HG03378 (cell line): Measurements from ENCODE around the gene HSPB2.
"Not testable (repeated sequence)": the region's sequence is repeated elsewhere in the genome, so short reads cannot be mapped to it uniquely, and the experiment has no call there.

Experiments used
- ATAC-seq: cut with Tn5 transposase; IDR thresholded peaks from one replicate; pipeline ENCODE4 v1.9.1; 2021; ENCODE audit warnings: mild to moderate bottlenecking, moderate library complexity; ENCODE audit not compliant: unreplicated experiment

HSPB2 gene

DNA sequence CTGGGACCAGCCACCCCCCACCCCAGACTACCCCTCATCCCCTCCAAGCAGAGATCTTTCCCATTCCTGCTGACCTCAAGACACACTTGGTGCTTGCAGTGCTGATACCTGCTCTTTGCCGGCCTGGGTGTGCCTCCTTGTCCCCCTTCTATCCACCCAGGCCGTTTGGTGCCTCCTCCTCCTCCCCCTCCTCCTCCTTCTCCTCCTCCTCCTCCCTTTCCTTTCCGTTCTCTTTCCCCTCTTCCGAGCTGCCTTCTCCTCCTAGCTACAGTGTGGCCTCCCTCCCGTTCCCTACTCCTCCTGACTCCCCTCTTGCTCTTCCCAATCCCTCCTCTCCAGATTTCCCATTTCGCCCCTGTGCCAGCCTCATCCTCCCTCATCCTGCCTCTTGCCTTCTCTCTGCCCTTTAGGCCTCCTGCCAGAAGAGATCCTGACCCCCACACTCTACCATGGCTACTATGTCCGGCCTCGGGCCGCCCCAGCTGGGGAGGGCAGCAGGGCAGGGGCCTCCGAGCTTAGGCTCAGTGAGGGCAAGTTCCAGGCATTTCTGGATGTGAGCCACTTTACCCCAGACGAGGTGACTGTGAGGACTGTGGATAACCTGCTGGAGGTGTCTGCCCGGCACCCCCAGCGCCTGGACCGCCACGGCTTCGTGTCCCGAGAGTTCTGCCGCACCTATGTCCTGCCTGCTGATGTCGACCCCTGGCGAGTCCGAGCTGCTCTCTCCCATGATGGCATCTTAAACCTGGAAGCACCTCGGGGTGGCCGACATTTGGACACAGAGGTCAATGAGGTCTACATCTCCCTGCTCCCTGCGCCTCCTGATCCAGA is 712 bp downstream of the HSPB2 start:
- no peak for ATAC-seq

DNA sequence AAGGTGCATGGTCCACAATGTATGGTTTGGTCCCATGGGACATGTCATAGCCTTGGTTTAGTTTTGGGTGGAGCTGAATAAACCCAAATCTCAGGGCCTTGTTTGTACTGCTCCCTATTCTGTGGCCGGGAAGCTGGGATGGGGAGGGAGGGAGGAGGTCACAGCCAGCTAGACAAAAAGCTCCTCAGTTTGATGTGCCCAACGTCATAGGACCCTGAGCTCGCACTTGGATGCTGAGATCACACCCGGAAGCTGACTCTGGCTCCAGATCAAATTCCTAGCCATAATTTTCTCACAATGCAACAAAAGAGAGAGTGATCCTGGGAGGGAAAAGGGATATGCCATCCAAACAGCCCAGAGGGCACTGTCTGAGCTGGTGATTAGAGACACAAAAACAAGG is 1.5 kb downstream of the HSPB2 start:
- no peak for ATAC-seq

DNA sequence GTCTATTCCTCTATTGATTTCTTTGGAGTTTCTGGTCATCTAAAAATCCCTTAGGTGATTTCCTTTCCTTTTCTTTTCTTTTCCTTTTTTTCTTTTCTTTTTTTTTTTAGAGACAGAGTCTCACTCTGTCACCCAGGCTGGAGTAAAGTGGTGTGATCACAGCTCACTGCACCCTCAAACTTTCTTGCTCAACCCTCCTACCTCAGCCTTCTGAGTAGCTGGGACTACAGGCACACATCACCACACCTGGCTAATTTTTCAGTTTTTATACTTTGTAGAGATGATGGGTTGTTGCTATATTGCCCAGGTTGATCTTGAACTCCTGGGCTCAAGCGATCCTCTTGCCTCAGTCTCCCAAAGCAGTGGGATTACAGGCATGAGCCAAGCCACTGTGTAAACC is 4.2 kb downstream of the HSPB2 start:
- no peak for ATAC-seq

DNA sequence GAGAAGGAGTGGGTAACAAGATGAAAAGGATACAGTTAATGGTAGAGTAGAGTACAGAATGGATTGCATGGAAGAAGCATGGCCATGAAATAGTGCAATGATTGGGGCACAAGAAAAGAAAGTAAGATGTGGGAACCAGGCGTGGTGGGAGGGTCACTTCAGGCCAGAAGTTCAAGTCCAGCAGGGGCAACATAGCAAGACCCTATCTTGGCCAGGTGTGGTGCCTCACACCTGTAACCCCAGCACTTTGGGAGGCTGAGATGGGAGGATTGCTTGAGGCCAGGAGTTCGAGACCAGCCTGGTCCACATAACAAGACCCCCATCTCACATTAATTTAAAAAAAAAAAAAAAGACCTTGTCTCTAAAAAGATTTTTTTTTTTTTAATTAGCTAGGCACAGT is 4.8 kb downstream of the HSPB2 start:
- ATAC-seq = no peak

DNA sequence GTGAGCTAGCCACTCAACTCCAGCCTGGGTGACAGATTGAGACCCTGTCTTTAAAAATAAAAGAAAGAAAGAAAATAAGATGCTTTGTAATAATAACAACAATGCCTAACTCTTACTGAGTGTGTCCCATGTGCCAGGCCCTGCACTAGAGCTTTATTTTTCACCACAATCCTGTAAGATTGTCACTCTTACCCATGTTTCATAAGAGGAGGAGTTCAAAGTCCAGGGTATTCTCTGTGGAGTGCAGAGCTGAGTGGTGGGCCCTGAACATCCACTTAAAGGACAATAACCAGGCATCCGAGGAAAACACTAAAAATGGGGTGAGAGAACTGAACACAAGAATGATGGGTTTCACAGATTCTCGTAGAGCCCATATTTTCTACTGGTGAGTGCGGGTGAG is 5.3 kb downstream of the HSPB2 start:
- ATAC-seq = no peak

DNA sequence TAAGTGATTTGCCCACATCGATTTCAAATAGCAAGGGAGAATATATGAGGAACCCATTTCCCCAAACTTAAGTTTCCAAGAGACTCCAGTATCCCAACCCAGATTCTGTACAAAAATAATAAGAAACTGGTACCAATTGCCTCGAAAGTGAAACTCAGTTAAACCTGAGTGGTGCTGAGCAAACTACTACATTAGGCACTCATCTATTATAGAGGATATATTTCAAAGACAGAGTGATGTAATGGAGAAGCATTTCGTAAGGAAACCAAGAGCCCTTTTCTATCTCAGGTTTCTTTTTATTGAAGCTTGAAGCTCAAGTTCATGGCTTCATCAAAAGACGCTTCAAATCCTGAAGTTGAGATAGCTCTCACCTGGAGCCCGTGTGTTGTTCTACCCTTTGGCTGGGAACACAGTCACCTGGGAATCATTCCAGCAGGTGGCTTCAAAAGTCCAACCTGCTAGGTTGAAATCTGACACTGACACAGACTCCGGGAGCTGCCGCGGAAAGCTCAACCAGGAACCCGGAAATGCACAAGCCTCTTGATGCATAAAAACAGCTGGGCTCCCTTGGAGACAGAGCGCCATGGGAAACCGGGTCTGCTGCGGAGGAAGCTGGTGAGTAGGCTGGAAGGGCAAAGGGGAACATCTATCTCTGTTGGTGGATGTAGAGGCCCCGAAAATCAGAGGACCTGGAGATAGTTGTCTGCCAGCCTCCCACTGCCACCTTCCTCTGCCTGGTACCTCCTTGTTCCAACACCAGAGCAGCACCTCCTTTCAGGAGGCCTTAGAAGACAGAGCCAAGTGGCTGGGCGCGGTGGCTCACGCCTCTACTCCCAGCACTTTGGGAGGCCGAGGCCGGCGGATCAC is 6.1 kb downstream of the HSPB2 start, which contains the start of gene C11orf52:
TSS of gene C11orf52 (plus strand) at position 524 of the 867 bp plus-strand sequence. CDS start at position 584, 60 bp downstream.
- ATAC-seq = no peak

DNA sequence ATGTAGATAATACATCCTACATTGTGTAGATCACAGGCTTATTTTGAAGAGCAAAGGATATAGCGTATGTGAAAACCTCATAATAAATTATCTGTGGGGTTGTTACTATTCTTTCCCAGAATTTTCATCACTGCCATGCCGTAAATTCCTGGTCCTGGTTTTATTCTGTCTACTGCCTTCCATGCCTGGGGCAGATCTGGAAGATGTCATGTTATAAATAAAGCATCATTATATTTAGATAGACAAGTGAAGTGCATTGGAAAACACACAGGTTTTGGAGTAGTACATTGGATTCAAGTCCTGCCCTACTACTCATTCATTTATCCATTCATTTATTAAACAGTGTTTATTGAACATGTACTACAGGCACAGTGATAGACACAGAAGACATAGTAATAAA is 8.4 kb downstream of the HSPB2 start:
- ATAC-seq = no peak

DNA sequence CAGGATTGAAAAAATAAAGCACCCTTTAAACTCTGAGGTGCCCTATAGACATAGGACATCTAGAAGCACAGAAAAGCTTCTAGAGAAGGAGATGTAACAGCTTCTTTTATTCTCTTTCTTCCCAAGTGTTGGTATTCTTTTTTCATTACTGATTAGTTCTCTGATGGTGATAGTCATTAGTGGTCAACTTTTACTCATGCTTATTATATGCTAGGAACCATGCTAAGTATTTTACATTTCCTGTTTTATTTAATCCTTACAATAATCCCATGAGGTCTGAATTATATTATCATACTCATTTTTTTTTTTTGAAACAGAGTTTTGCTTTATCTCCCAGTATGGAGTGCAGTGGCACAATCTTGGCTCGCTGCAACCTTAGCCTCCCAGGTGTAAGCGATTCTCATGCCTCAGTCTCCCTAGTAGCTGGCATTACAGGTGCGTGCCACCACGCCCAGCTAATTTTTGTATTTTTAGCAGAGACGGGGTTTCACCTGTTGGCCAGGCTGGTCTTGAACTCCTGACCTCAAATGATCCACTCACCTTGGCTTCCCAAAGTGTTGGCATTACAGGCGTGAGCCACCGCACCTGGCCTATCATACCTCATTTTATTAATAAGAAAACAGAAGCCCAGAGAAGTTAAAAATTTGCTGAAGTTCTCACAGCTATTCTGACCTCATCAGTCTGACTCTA is 9.2 kb downstream of the HSPB2 start:
- no peak for ATAC-seq

DNA sequence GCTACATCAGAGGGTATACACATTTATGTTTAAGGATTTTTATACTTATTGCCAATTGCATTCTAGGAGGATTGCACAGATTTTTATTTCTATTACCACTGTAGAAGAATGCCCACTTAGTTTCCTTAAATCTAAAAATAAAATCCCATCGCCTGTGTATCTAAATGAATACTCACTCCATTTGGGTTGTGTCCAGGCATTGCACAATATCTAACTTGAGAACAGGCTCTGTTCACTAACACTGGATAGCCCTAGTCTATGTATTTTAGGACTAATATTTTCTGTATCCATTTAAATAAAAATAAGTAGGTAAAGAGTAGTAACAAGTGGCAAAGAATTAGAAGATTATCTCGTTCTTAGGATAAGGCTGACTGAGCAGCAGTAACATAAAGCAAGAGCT is 10.3 kb downstream of the HSPB2 start:
- no peak for ATAC-seq

DNA sequence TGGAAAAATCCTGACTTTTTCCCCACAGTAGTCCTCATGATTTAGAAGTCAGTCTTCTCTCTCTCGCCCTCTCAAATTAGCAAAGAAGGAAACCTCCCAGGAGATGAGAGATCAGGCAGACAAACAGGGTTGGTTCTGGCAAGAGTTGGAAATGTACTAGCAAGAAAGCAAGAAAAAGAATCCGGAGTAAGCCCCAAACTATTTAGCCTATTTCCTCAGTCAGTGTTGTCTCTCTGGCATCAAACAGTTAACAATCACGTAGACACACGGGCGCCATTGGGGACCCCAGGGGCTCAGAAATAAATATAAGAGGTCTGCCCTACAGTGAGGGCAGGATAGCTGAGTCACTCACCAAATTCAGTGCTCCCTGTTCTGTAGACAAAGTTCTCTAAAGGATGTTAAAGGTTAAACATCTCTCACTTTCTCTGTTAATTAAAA is 10.8 kb downstream of the HSPB2 start:
- no peak for ATAC-seq

DNA sequence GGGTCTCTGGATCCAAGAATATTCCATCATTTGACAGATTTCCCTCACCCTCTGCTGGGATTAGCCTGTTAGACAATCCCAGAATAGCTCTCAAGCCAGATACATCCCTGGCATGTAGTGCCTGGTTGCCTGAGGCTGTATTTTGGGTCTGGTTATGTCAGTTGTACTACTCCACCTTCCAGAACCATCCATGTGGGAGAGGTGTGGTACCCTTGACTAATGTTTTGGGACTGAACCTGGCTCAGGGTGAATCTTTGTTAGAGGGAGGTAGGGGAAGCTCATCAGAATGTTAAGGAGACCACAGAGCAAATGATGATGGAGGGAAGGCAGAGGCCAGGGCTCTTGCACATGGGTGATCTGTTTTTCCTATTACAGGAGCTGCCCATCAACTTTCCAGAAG is 11.4 kb downstream of the HSPB2 start:
- no peak for ATAC-seq

DNA sequence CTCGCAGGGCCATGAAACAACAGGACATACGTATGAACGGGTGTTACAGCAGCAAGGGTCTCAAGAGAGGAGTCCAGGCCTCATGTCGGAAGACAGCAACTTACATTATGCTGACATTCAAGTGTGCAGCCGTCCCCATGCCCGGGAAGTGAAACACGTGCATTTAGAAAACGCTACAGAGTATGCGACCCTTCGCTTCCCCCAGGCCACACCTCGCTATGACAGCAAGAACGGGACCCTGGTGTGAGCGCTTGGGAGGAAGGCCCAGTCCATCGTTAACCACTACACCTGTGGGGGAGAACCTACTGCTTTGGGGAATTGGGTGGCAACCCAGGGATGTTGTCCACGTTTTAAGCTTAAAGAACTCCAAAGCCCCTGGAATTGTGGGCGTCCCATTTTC is 13.4 kb downstream of the HSPB2 start:
- ATAC-seq = no peak

DNA sequence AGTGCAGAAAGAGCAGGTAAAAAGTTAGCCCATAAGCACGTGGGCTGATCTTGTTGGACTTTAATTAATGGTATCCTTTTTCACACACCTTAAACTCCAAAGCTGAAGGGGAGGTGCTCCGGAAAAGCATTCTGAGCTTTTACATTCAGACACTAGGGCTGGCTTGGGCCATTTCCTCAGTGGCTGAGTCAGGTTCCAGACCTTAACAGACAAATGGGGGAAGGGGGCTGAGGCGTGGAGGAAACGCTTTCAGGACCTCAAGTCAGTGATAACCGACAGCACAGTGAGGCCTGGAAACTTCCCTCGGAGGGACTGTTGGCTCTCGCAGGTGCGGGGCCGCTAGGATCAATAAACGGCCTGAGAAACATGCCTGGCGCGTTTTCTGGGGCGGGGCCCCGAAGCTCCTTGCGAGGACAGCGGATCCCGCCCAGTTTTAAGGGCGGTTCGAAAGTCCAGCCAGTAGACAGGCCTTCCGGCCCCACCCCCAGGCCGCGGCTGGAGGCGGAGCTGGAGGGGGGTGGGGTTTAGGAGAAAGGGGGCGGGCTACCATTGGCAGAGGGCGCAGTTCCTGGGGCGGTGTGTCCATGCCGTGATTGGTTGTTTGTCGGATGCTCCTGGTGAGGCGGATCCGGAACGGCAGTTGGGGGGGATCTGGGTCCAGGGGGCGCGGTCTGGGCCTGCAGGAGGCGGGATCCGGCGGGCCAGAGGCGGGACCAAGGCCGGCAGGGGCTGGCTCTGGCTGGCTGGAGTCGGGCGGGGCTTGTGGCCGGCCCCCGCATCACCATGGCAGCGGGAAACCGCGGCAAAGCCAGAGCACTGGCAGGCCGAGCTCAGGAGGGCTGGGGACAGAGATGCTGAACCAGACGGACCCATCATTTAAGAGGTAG is 14.2 kb downstream of the HSPB2 start:
- peak; percentile 83 for ATAC-seq

DNA sequence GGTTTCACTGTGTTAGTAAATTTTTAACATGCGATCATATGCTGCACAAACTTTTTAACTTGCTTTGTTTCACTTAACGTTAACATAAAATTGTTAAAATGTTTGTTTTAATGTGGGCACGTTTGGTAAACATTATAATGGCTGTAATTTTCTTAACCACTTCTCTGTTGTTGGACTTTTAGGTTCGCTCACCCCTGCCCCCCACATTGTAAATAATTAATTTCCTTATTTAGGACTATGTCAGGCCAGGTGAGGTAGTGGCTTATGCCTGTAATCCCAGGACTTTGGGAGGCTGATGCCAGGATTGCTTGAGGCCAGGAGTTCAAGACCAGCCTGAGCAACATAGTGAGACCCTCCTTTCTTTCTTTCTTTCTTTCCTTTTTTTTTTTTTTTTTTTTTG is 17.9 kb downstream of the HSPB2 start:
- ATAC-seq = no peak

DNA sequence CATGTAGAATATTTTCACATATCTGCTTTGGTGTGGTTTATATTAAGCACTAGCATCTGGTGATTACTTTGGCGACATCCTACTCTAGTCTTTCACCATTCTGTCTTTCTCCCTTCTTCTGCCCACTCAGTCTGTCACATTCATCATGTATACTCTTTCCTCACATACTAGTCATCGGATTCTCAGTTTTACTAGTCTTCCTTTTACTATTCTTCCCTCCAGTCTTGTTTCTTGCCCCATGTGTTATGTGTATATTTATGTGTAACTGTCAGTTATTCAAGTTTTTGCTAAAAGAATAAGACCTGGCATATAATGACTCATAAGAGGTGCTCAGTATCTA is 20.0 kb downstream of the HSPB2 start:
- ATAC-seq = no peak

DNA sequence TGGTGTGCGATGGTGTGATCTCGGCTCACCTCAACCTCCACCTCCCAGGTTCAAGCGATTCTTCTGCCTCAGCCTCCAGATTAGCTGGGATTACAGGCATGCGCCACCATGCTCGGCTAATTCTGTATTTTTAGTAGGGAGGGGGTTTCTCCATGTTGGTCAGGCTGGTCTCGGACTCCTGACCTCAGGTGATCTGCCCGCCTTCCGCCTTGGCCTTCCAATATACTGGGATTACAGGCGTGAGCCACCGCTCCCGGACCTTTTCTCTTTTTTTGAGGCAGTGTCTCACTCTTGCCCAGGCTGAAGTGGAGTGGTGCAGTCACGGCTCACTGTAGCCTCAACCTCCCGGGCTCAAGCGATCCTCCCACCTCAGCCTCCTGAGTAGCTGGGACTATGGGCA is 20.6 kb downstream of the HSPB2 start:
- ATAC-seq = not testable (repeated sequence)

DNA sequence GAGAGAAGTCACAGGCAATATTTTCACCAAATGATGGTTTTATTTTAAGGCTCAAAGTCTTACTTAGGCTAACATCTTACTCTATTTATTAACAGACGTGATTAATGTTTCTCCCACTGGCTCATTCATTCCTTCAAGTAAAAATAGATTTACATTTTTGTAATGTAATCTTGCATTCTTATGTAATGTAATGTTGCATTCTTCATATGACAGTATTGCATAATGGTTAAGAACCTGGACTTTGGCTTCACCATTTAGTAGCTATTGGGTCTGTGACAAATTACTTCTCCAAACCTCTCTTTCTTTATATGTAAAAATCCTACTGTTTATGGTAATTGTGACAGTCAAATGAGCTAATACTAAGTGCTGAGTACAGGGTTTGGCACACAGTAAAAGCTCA is 21.3 kb downstream of the HSPB2 start:
- no peak for ATAC-seq

DNA sequence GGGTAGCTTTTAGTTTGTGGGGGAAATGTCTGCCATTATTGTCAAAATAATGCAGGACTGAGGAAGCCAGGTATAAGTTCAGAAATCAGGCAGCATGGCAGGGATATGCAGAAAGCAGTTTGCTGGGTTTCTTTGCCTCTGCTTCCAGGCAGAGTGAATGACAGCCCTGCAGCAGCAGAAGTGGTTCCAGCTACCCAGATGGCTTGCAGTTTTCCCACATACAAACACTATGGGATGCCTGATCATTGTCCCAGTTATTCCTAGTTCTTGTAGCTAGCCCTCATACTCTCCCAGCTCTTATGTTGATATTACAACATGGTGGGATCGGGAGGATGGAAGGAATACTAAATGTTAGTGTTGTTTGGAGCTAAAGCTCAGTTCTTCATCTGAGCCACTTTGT is 21.8 kb downstream of the HSPB2 start:
- no peak for ATAC-seq

DNA sequence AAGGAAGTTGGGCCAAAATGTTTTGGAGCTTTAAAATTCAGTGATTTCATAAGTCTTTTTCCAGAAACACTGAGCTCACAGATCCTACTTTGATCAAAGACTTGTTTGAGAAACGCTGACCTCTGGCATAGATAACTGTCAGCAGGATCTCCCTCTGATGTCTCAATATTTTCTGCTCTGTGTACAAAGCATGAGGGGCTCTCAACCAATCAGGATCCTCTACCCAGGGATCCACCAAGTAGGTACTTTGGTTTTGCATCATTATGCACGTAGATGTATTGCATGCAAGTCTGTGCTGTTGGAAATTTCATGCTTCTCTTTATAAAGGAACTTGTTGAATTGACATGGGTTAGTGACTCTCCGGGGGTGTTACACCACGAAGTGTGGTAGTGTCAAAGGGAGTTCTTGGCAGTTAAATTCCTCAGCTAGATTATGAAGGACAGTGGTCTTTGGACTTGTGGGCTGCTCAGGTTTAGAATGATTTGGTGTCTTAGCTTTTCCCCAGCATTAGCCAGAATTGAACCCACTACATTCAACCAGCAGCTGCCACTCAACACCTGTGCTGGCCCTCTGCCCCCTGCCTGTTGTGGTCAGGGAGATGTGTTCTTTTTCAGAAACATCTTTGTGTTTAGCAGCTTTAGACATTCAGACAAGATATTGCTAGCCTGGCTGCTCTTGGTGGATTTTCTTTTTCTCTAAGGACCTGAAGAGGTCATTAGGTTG is 22.9 kb downstream of the HSPB2 start:
- no peak for ATAC-seq

DNA sequence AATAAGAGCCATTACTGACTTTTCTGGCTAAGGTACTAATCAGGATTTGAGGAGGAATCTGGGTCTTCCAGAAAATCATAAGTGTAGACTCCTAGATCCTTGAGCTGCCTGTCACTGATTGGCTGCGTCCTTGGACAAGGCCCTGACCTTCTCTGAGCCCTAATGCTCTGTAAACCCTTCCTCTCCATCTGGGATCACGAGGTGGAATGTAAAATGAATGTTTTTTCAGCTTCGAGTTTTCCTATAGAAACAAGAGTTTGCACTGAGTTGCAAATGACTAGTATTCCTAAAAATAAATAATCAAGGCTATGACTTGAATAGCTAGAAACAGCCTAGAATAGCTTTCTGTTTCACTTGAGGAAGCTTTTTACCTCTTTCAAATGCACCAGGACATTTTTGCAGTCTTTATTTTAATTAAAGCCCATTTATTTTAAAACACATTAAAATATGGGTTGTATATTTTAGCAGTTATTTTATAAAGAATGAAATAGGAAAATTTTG is 23.6 kb downstream of the HSPB2 start:
- no peak for ATAC-seq
